Naive thymus-derived CD8-positive, alpha-beta T cell (primary cell): Measurements from ENCODE around the gene PFAS. TPM values are rescaled to one million over a fixed set of nuclear protein-coding genes. Genes with fewer than 3 reads are reported as not detected.
A peak's percentile ranks its signal among the peaks of the same experiment; 100 is the strongest.
"Not testable (repeated sequence)": the region's sequence is repeated elsewhere in the genome, so short reads cannot be mapped to it uniquely, and the experiment has no call there.

Experiments
- ATAC-seq, 2 donors: fragments of 150-1000 bp; cut with Tn5 transposase in 1 of 2; sonication (Bioruptor Pico), chemical (Tn5 transposase) in 1 of 2; 1 replicate in 1 of 2; 2 replicates in 1 of 2; pipeline ENCODE4 v1.10.0; 2021; ENCODE audit warnings: mild to moderate bottlenecking in 2 of 2, moderate library complexity in 2 of 2
- POLR2A ChIA-PET: fragments of 350-600 bp; sonication (Branson Sonifier 250); formaldehyde crosslinking; loops from one replicate; lab custom pipeline; 2021; ENCODE audit warnings: antibody characterized with exemption; lab: Charles Lee
- DNase-seq, 10 donors: peaks; one replicate each; pipeline versions ENCODE4 v3.0.0 to v3.0.0-alpha.2; 2020 to 2022
- H3K27ac Mint-ChIP-seq, 10 donors: one replicate each; pipeline ENCODE4 v1.8.0; 2020 to 2022; ENCODE audit warnings: mild to moderate bottlenecking in 10 of 10, mixed read lengths in 10 of 10, moderate library complexity in 4 of 10, inconsistent platforms in 1 of 10
- H3K27me3 Mint-ChIP-seq, 5 donors: one replicate each; pipeline ENCODE4 v1.8.0; 2021 to 2022; ENCODE audit warnings: mixed read lengths in 5 of 5
- H3K36me3 Mint-ChIP-seq, 3 donors: one replicate each; pipeline ENCODE4 v1.8.0; 2020 to 2022; ENCODE audit warnings: mixed read lengths in 3 of 3, mild to moderate bottlenecking in 2 of 3, inconsistent platforms in 1 of 3
- H3K4me1 Mint-ChIP-seq, 4 donors: one replicate each; pipeline ENCODE4 v1.8.0; 2021 to 2022; ENCODE audit warnings: mixed read lengths in 4 of 4
- H3K4me3 Mint-ChIP-seq, 10 donors: one replicate each; pipeline ENCODE4 v1.8.0; 2020 to 2022; ENCODE audit warnings: mild to moderate bottlenecking in 10 of 10, mixed read lengths in 10 of 10, moderate library complexity in 6 of 10, inconsistent platforms in 1 of 10
- H3K9me3 Mint-ChIP-seq, 9 donors: one replicate each; pipeline ENCODE4 v1.8.0; 2020 to 2022; ENCODE audit warnings: mixed read lengths in 9 of 9, mild to moderate bottlenecking in 3 of 9, inconsistent platforms in 1 of 9, moderate library complexity in 1 of 9
- polyA plus RNA-seq, 3 donors: library from polyadenylated mRNA; unstranded; fragments of 300-500 nt; fragmentation: Illumina TruSeq; gene quantifications; one replicate each; pipeline ENCODE4 v1.2.3, GENCODE V29; 2021
- total RNA-seq, 8 experiments: library from RNA in 2 of 8; stranded (reverse) in 2 of 8; gene quantifications; one replicate each; pipeline ENCODE4 v1.2.3 and lab custom pipeline; 2021 to 2026

The PFAS gene
- total RNA-seq (10 to 100 TPM; 41.4 to 44.0 TPM), polyA plus RNA-seq (10 to 100 TPM; 10.1 to 20.9 (median 19.8) TPM), total RNA-seq (lab: John Stamatoyannopoulos, UW) (43.2 to 310 (median 51.8) reads per million in 6 experiments)

GRCh38 chr17:8248751-8249607 lies at the start of gene PFAS:
PFAS (plus strand) TSS chr17:8249289; CDS start chr17:8253938, 4,649 bp downstream.
- Mint-ChIP-seq H3K4me1 (peaks cover 32 to 56% (median 49%) of the 10 kb centered on the region in 4 donors), H3K27me3 (no peaks in the 10 kb centered on the region)
- POLR2A ChIA-PET = interaction anchor here (0.7 to 9.3 kb wide), 22 partner anchors 11 to 835 kb away, joined by 3 to 437 read pairs (median 8); partner anchors contain the start of genes BORCS6, HES7, RANGRF and SLC25A35

GRCh38 chr17:8204761-8205555 lies 44.1 kb upstream of the PFAS start:
- Mint-ChIP-seq H3K27ac (peak overlapping the region in 2 of 10 donors; percentile 22 to 32), H3K4me3 (no peak overlapping the region), H3K27me3 (peaks cover 0 to 2% (median 0%) of the 10 kb centered on the region in 5 donors), H3K4me1 (peaks cover 5 to 9% (median 7%) of the 10 kb centered on the region in 4 donors), H3K9me3 (no peaks in the 10 kb centered on the region), H3K36me3 (no peaks in the 10 kb centered on the region)
- DNase-seq = no peak
- POLR2A ChIA-PET = interaction anchor here (1.8 to 11.7 kb wide), 2 partner anchors 16 to 17 kb away, joined by 5 to 118 read pairs; no protein-coding TSS in a partner anchor
- ATAC-seq = no peak

More at GRCh38 chr17:8248751-8249607, at the start of gene PFAS:
- H3K4me3 Mint-ChIP-seq = peak within 1 kb of the TSS; percentile 95 to 100 (median 100)
- ATAC-seq (peak; percentile 43 to 60), DNase-seq (peak; percentile 91 to 97 (median 95))
- H3K36me3 Mint-ChIP-seq = peaks cover 5 to 26% (median 9%) of the 10 kb centered on the region in 3 donors
- peak within 1 kb of the TSS; percentile 99 to 100 (median 100) for H3K27ac Mint-ChIP-seq
- H3K9me3 Mint-ChIP-seq = no peaks in the 10 kb centered on the region

- peaks cover 13 to 20% (median 15%) of the 10 kb centered on the region in 4 donors for H3K4me1 Mint-ChIP-seq
- no peaks in the 10 kb centered on the region for H3K9me3 Mint-ChIP-seq
- peak overlapping the region in 3 of 10 donors; percentile 9 to 71 (median 70) for H3K27ac Mint-ChIP-seq
- ATAC-seq (no peak), DNase-seq (no peak)
- H3K27me3 Mint-ChIP-seq = no peaks in the 10 kb centered on the region
- H3K36me3 Mint-ChIP-seq = no peaks in the 10 kb centered on the region
- POLR2A ChIA-PET = interaction anchor here (0.7 to 11.7 kb wide), 3 partner anchors 15 to 56 kb away, joined by 3 to 118 read pairs (median 5); no protein-coding TSS in a partner anchor
- H3K4me3 Mint-ChIP-seq = no peak overlapping the region
Measured at GRCh38 chr17:8206536-8206935, 42.6 kb upstream of the PFAS start.

GRCh38 chr17:8209907-8210760 lies 39.0 kb upstream of the PFAS start, which contains the start of gene AURKB:
AURKB (minus strand) TSS chr17:8210575; CDS start chr17:8210224, 351 bp downstream.
- Mint-ChIP-seq H3K27ac (peak within 1 kb of the TSS; percentile 79 to 96 (median 89)), H3K27me3 (no peaks in the 10 kb centered on the region), H3K4me1 (peaks cover 13 to 21% (median 15%) of the 10 kb centered on the region in 4 donors), H3K9me3 (no peaks in the 10 kb centered on the region), H3K4me3 (peak within 1 kb of the TSS; percentile 88 to 96 (median 95)), H3K36me3 (no peaks in the 10 kb centered on the region)
- ATAC-seq = peak; percentile 100
- peak; percentile 85 to 98 (median 91) for DNase-seq
- POLR2A ChIA-PET = interaction anchor here (0.6 to 11.7 kb wide), 11 partner anchors 8 to 326 kb away, joined by 3 to 118 read pairs (median 4); partner anchors contain the start of genes BORCS6, CTC1 and RANGRF

GRCh38 chr17:8210761-8211458 lies 38.2 kb upstream of the PFAS start:
- no peaks in the 10 kb centered on the region for H3K36me3 Mint-ChIP-seq
- POLR2A ChIA-PET = interaction anchor here (0.6 to 11.7 kb wide), 14 partner anchors 8 to 375 kb away, joined by 3 to 118 read pairs (median 4); partner anchors contain the start of genes BORCS6, CTC1, HES7 and RANGRF
- ATAC-seq (peak; percentile 48 to 52), DNase-seq (no peak)
- H3K4me1 Mint-ChIP-seq = peaks cover 13 to 21% (median 15%) of the 10 kb centered on the region in 4 donors
- peak overlapping the region; percentile 79 to 96 (median 89) for H3K27ac Mint-ChIP-seq
- H3K4me3 Mint-ChIP-seq = peak overlapping the region; percentile 88 to 96 (median 95)
- no peaks in the 10 kb centered on the region for H3K27me3 Mint-ChIP-seq
- no peaks in the 10 kb centered on the region for H3K9me3 Mint-ChIP-seq

GRCh38 chr17:8212312-8213180 lies 36.5 kb upstream of the PFAS start:
- POLR2A ChIA-PET = interaction anchor here (0.5 to 11.7 kb wide), 5 partner anchors 9 to 55 kb away, joined by 3 to 118 read pairs (median 4); partner anchors contain the start of gene BORCS6
- no peaks in the 10 kb centered on the region for H3K9me3 Mint-ChIP-seq
- H3K27me3 Mint-ChIP-seq = no peaks in the 10 kb centered on the region
- H3K36me3 Mint-ChIP-seq = no peaks in the 10 kb centered on the region
- no peak overlapping the region for H3K4me3 Mint-ChIP-seq
- peaks cover 13 to 21% (median 15%) of the 10 kb centered on the region in 4 donors for H3K4me1 Mint-ChIP-seq
- DNase-seq (no peak), ATAC-seq (no peak)
- H3K27ac Mint-ChIP-seq = no peak overlapping the region

GRCh38 chr17:8214000-8214399 lies 35.1 kb upstream of the PFAS start:
- H3K4me1 Mint-ChIP-seq = peaks cover 13 to 21% (median 18%) of the 10 kb centered on the region in 4 donors
- POLR2A ChIA-PET = interaction anchor here (0.6 to 11.7 kb wide), 4 partner anchors 8 to 168 kb away, joined by 3 to 118 read pairs (median 3); no protein-coding TSS in a partner anchor
- not testable (repeated sequence) for H3K27ac Mint-ChIP-seq, H3K9me3 Mint-ChIP-seq, ATAC-seq, H3K27me3 Mint-ChIP-seq, H3K4me3 Mint-ChIP-seq, H3K36me3 Mint-ChIP-seq, DNase-seq

- Mint-ChIP-seq H3K36me3 (peaks cover 0 to 16% (median 12%) of the 10 kb centered on the region in 3 donors), H3K4me1 (peaks cover 30 to 55% (median 50%) of the 10 kb centered on the region in 4 donors), H3K27me3 (peaks cover 0 to 19% (median 0%) of the 10 kb centered on the region in 5 donors), H3K9me3 (peaks cover 0 to 17% (median 0%) of the 10 kb centered on the region in 9 donors), H3K4me3 (peak overlapping the region; percentile 91 to 99 (median 96)), H3K27ac (peak overlapping the region; percentile 93 to 100 (median 98))
- DNase-seq = peak; percentile 73 to 92 (median 86)
- POLR2A ChIA-PET = interaction anchor here (0.7 to 15.7 kb wide), 28 partner anchors 10 to 744 kb away, joined by 3 to 437 read pairs (median 11); partner anchors contain the start of genes ALOXE3, AURKB, BORCS6 and CTC1
- peak; percentile 18 to 34 for ATAC-seq
Measured at GRCh38 chr17:8220783-8221662, 28.1 kb upstream of the PFAS start.
